Heart right ventricle (tissue), 16 donors: ENCODE data around the gene CHEK2. TPM values are rescaled to one million over a fixed set of nuclear protein-coding genes. Genes with fewer than 3 reads are reported as not detected.

Experiments
- ATAC-seq, 8 donors: fragments of 200-7000 bp; cut with Tn5 transposase; one replicate each; pipeline ENCODE4 v1.9.1; 2020; ENCODE audit warnings: mild to moderate bottlenecking in 8 of 8, moderate library complexity in 8 of 8, moderate number of reproducible peaks in 1 of 8
- DNase-seq, 2 donors: peaks; one replicate each; pipeline ENCODE4 v3.0.0-alpha.2; 2020
- H3K27ac ChIP-seq, 10 donors: fragments of 200-600 bp; sonication (generic) in 2 of 10; one replicate each; pipeline versions ENCODE4 v1.5.0 to v1.8.0; 2020 to 2022; ENCODE audit warnings: mild to moderate bottlenecking in 3 of 10
- H3K27me3 ChIP-seq, 7 donors: fragments of 200-600 bp; one replicate each; pipeline ENCODE4 v1.8.0; 2021 to 2022; ENCODE audit warnings: mild to moderate bottlenecking in 2 of 7
- H3K36me3 ChIP-seq, 9 donors: fragments of 200-600 bp; sonication (generic) in 1 of 9; one replicate each; pipeline versions ENCODE4 v1.5.0 to v1.8.0; 2020 to 2022; ENCODE audit warnings: mild to moderate bottlenecking in 2 of 9
- H3K4me1 ChIP-seq, 9 donors: fragments of 200-600 bp; sonication (generic) in 1 of 9; one replicate each; pipeline versions ENCODE4 v1.5.0 to v1.8.0; 2020 to 2022; ENCODE audit warnings: mild to moderate bottlenecking in 4 of 9
- H3K4me3 ChIP-seq, 10 donors: fragments of 200-600 bp; sonication (generic) in 2 of 10; one replicate each; pipeline versions ENCODE4 v1.5.0 to v1.8.0; 2020 to 2022; ENCODE audit warnings: mild to moderate bottlenecking in 7 of 10, moderate library complexity in 2 of 10
- H3K9me3 ChIP-seq, 11 donors: fragments of 200-600 bp in 10 of 11; sonication (generic) in 2 of 11; one replicate each; pipeline versions ENCODE4 v1.5.0 to v1.8.0; 2013 to 2022; ENCODE audit warnings: mild to moderate bottlenecking in 2 of 11, control low read depth in 1 of 11, moderate library complexity in 1 of 11
- CTCF ChIP-seq, 9 donors: fragments of 200-600 bp; sonication (generic) in 2 of 9; IDR thresholded peaks; one replicate each; pipeline versions ENCODE4 v1.5.0 to v1.8.0; 2021 to 2022; ENCODE audit warnings: antibody characterized with exemption in 9 of 9, mild to moderate bottlenecking in 5 of 9, moderate library complexity in 1 of 9
- WGBS, 2 donors: extraction: QIAGEN DNeasy Blood & Tissue Kit; methylation state at CpG; one replicate each; pipeline ENCODE4 v1.1.7; 2013; ENCODE audit warnings: inconsistent platforms in 1 of 2; 5-methylcytosine and 5-hydroxymethylcytosine counted together
- intact Hi-C, 10 donors: fragments of 100-400 bp; cut with DNase I; formaldehyde crosslinking; loops; one replicate each; pipeline versions ENCODE4 v1.11.1 to v1.14.2; 2022
- polyA plus RNA-seq, 2 donors: library from polyadenylated mRNA; stranded (reverse); fragments of 200-250 nt; gene quantifications; one replicate each; pipeline ENCODE4 v1.2.3, GENCODE V29; 2013
- total RNA-seq, 10 donors: library from RNA; stranded (reverse); fragmentation: NEBNext Ultra II Directional in 3 of 10; extraction: Animal tissue kit (Norgen Biotek cat#: 25700) in 3 of 10; gene quantifications; one replicate each; pipeline versions ENCODE4 v1.2.1 to v1.2.4, GENCODE V29; 2021 to 2023
- donor health status: Arrhythmogenic right ventricular cardiomyopathy.
- donor health status: ischemic (EF 13 %, LVEDD 7.1; RV severe dilation, severe dysfunction).
- donor health status: healthy with polysubstance abuse.
- donor health status: DM: no; HTN: yes; CAD: no.
- donor health status: DM: no; HTN: no; CAD: no.
- donor health status: ischemic (EF 25% LVEDD 6.9; RV normal size, moderate dysfunction).
- donor health status: ischemic (EF 25% LVEDD 5.7; RV mildly dilated, moderate dysfunction).
- donor health status: healthy.
- donor health status: DM: yes; HTN: yes; CAD: no.
- donor health status: Ischemic cardiomyopathy.
- donor health status: ischemic (EF 35%, LVEDD 5.7; RV mildly dilated, moderate dysfunction).
- donor health status: nonischemic (EF 11% LVEDD 7.7; RV severe dilation, severe dysfunction).
- donor health status: DM: yes; HTN: yes; CAD: no.
- donor health status: PGD.
- donor health status: ischemic (EF 29% LVEDD 5.4; RV normal size, mild dysfunction).
- donor health status: nonischemic (EF 23%, LVEDD 6.1; RV moderate dilation, normal function).

The CHEK2 gene
- total and polyA plus RNA-seq, 12 donors = 0.74 to 8.0 (median 1.7) TPM

- peaks cover 0 to 21% (median 0%) of the 10 kb centered on the region in 9 donors for H3K36me3 ChIP-seq
- 92 to 94% methylated on average over 6 of the region's 6 CpGs for WGBS, 2 donors
- no peak overlapping the region for H3K27ac ChIP-seq
- ATAC-seq (no peak), DNase-seq (no peak)
- no peak overlapping the region for H3K4me3 ChIP-seq
- no peaks in the 10 kb centered on the region for H3K27me3 ChIP-seq
- no peaks in the 10 kb centered on the region for H3K9me3 ChIP-seq
- no peaks in the 10 kb centered on the region for H3K4me1 ChIP-seq
- TF ChIP-seq CTCF (IDR thresholded peaks at IDR 0.05) = no peak
- intact Hi-C loops = loop anchor here in 1 of 10 donors (5.0 kb wide), 1 partner anchor 72 kb away; no protein-coding TSS in a partner anchor
Observed at GRCh38 chr22:28734393-28734792, 7.2 kb downstream of the CHEK2 start.

- Histone ChIP-seq H3K4me1 (no peaks in the 10 kb centered on the region), H3K9me3 (no peaks in the 10 kb centered on the region), H3K27ac (no peak overlapping the region), H3K4me3 (no peak overlapping the region), H3K27me3 (no peaks in the 10 kb centered on the region), H3K36me3 (peaks cover 0 to 33% (median 0%) of the 10 kb centered on the region in 9 donors)
- DNase-seq (no peak), ATAC-seq (no peak)
- WGBS, 2 donors = 90 to 94% methylated on average over 3 of the region's 3 CpGs
- intact Hi-C loops = loop anchor here in 1 of 10 donors (5.0 kb wide), 1 partner anchor 68 kb away; no protein-coding TSS in a partner anchor
- TF ChIP-seq CTCF (IDR thresholded peaks at IDR 0.05) = no peak
Observed at GRCh38 chr22:28730179-28730578, 11.4 kb downstream of the CHEK2 start.

GRCh38 chr22:28728621-28729313 is 12.9 kb downstream of the CHEK2 start:
- Histone ChIP-seq H3K27me3 (no peaks in the 10 kb centered on the region), H3K4me3 (no peak overlapping the region), H3K4me1 (no peaks in the 10 kb centered on the region), H3K36me3 (peaks cover 0 to 39% (median 0%) of the 10 kb centered on the region in 9 donors), H3K9me3 (no peaks in the 10 kb centered on the region), H3K27ac (no peak overlapping the region)
- no peak for TF ChIP-seq CTCF (IDR thresholded peaks at IDR 0.05)
- intact Hi-C loops = loop anchor here in 1 of 10 donors (10.0 kb wide), 1 partner anchor 526 kb away; no protein-coding TSS in a partner anchor
- no peak for ATAC-seq
- no peak for DNase-seq
- 96% methylated on average over 10 of the region's 10 CpGs for WGBS, 2 donors

GRCh38 chr22:28728002-28728401 is 13.6 kb downstream of the CHEK2 start:
- H3K9me3 ChIP-seq = no peaks in the 10 kb centered on the region
- no peaks in the 10 kb centered on the region for H3K4me1 ChIP-seq
- H3K27ac ChIP-seq = no peak overlapping the region
- intact Hi-C loops = loop anchor here in 1 of 10 donors (10.0 kb wide), 1 partner anchor 527 kb away; no protein-coding TSS in a partner anchor
- peaks cover 0 to 38% (median 0%) of the 10 kb centered on the region in 9 donors for H3K36me3 ChIP-seq
- WGBS, 2 donors = 90 to 96% methylated on average over 1 of the region's 1 CpG
- no peaks in the 10 kb centered on the region for H3K27me3 ChIP-seq
- no peak for TF ChIP-seq CTCF (IDR thresholded peaks at IDR 0.05)
- no peak overlapping the region for H3K4me3 ChIP-seq
- DNase-seq = no peak
- no peak for ATAC-seq
